Chondrocyte (in vitro differentiated cells): ENCODE results near the gene C1RL. TPM values are rescaled to one million over a fixed set of nuclear protein-coding genes. Genes with fewer than 3 reads are reported as not detected.

Experiments
- DNase-seq: peaks from one replicate; pipeline ENCODE4 v3.0.0; 2021; ENCODE audit warnings: mixed read lengths, low spot score
- H3K27ac Mint-ChIP-seq: one replicate; pipeline ENCODE4 v1.8.0; 2021; ENCODE audit warnings: mild to moderate bottlenecking, moderate library complexity, mixed read lengths; ENCODE audit not compliant: unreplicated experiment
- H3K27me3 Mint-ChIP-seq: 2 replicates; pipeline ENCODE4 v1.8.0; 2021; ENCODE audit warnings: low read depth, mixed read lengths
- H3K36me3 Mint-ChIP-seq: 2 replicates; pipeline ENCODE4 v1.8.0; 2021; ENCODE audit warnings: low read depth, mixed read lengths
- H3K4me1 Mint-ChIP-seq: 2 replicates; pipeline ENCODE4 v1.8.0; 2021; ENCODE audit warnings: low read depth, mild to moderate bottlenecking, mixed read lengths
- H3K4me3 Mint-ChIP-seq: one replicate; pipeline ENCODE4 v1.8.0; 2021; ENCODE audit warnings: mild to moderate bottlenecking, moderate library complexity, mixed read lengths; ENCODE audit not compliant: unreplicated experiment
- H3K9me3 Mint-ChIP-seq: 2 replicates; pipeline ENCODE4 v1.8.0; 2021; ENCODE audit warnings: low read depth, mixed read lengths
- total RNA-seq: library from RNA; stranded (reverse); gene quantifications from 3 replicates; pipeline ENCODE4 v1.2.1, GENCODE V29; 2021
- TF ChIP-seq, protein P1 (sequence below): fragments of 200-600 bp; sonication (generic); IDR thresholded peaks from 2 replicates; pipeline ENCODE4 v1.5.0; 2021; ENCODE audit warnings: antibody characterized with exemption, mild to moderate bottlenecking, moderate library complexity

C1RL gene
- total RNA-seq, 1 donor from 2014 or later = 21.0 TPM

GRCh38 chr12:7150356-7150755 is 41.3 kb upstream of the C1RL start:
- Mint-ChIP-seq H3K27ac (no peak overlapping the region), H3K9me3 (no peaks in the 10 kb centered on the region), H3K27me3 (no peaks in the 10 kb centered on the region), H3K36me3 (peaks cover 30% of the 10 kb centered on the region), H3K4me1 (no peaks in the 10 kb centered on the region), H3K4me3 (no peak overlapping the region)
- DNase-seq = no peak
- TF ChIP-seq, protein P1, sequence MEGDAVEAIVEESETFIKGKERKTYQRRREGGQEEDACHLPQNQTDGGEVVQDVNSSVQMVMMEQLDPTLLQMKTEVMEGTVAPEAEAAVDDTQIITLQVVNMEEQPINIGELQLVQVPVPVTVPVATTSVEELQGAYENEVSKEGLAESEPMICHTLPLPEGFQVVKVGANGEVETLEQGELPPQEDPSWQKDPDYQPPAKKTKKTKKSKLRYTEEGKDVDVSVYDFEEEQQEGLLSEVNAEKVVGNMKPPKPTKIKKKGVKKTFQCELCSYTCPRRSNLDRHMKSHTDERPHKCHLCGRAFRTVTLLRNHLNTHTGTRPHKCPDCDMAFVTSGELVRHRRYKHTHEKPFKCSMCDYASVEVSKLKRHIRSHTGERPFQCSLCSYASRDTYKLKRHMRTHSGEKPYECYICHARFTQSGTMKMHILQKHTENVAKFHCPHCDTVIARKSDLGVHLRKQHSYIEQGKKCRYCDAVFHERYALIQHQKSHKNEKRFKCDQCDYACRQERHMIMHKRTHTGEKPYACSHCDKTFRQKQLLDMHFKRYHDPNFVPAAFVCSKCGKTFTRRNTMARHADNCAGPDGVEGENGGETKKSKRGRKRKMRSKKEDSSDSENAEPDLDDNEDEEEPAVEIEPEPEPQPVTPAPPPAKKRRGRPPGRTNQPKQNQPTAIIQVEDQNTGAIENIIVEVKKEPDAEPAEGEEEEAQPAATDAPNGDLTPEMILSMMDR = no peak

DNA sequence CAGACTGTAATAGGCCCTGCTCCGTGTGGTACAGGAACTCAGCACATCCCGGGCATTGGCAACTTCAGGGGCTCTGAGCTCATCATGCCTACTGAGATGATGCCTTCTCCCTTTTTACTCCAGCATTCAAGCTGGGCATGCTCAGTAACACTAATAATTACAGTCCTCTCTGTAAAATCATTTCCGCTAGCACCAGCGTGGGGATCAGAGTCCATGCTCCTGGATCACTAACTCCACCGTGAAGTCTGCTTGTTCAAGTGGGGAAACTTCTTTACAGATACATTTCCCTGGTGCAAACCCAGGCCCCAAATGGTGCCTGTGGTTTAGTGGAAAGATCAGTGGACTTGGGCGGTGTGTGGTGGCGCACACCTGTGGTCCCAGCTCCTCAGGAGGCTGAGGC is 37.9 kb upstream of the C1RL start:
- no peak overlapping the region for H3K4me3 Mint-ChIP-seq
- no peak overlapping the region for H3K27ac Mint-ChIP-seq
- no peaks in the 10 kb centered on the region for H3K27me3 Mint-ChIP-seq
- DNase-seq = no peak
- H3K36me3 Mint-ChIP-seq = peaks cover 33% of the 10 kb centered on the region
- no peaks in the 10 kb centered on the region for H3K4me1 Mint-ChIP-seq
- peaks cover under 1% of the 10 kb centered on the region for H3K9me3 Mint-ChIP-seq
- TF ChIP-seq, protein P1 = no peak

- Mint-ChIP-seq H3K27ac (no peak overlapping the region), H3K4me3 (no peak overlapping the region), H3K4me1 (no peaks in the 10 kb centered on the region), H3K36me3 (peaks cover 40% of the 10 kb centered on the region), H3K9me3 (peaks cover 5% of the 10 kb centered on the region), H3K27me3 (no peaks in the 10 kb centered on the region)
- peak; percentile 19 for DNase-seq
- TF ChIP-seq, protein P1 = no peak
Measured at GRCh38 chr12:7146228-7146627, 37.2 kb upstream of the C1RL start.

GRCh38 chr12:7145671-7146070 is 36.7 kb upstream of the C1RL start:
- H3K4me3 Mint-ChIP-seq = no peak overlapping the region
- H3K4me1 Mint-ChIP-seq = no peaks in the 10 kb centered on the region
- peaks cover 5% of the 10 kb centered on the region for H3K9me3 Mint-ChIP-seq
- peak; percentile 21 for DNase-seq
- no peak overlapping the region for H3K27ac Mint-ChIP-seq
- TF ChIP-seq, protein P1 = no peak
- H3K27me3 Mint-ChIP-seq = no peaks in the 10 kb centered on the region
- H3K36me3 Mint-ChIP-seq = peaks cover 43% of the 10 kb centered on the region

DNA sequence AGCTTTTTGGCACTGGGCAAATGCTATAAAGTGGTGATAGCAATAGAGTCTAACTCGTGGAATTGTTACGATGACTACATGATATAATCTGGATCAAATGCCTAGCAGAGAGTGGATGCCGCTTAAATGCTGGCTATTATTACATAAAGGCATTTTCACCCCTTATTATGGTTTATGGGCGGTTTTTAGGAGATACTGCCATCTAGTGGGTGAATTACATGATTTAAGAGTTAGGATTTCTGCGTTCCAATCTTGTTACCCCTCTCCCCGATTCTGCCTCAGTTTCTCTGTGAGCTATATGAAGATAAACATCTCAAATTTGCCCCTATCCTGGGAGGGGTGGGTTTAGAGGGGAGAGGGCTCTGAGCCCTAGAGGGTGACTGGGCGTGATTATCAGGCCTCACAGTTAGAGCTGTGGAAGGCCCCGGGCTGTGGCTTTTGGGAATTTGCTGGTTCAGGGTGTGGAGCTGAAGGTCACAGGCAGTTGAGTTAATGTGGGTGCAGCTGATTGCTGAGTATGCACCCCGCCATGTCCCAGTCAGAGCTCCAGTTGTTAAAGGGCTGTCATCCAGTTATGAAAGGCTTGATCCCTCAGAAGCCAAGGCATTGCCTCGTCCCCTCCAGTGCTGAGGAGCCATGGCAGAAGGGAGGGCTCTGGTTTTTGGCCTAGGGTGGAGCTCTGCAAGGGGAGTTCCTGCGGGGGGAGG is 35.6 kb upstream of the C1RL start:
- peaks cover 5% of the 10 kb centered on the region for H3K9me3 Mint-ChIP-seq
- H3K27ac Mint-ChIP-seq = no peak overlapping the region
- H3K4me1 Mint-ChIP-seq = no peaks in the 10 kb centered on the region
- peak; percentile 20 for DNase-seq
- H3K27me3 Mint-ChIP-seq = no peaks in the 10 kb centered on the region
- TF ChIP-seq, protein P1 = peak; percentile 85
- no peak overlapping the region for H3K4me3 Mint-ChIP-seq
- peaks cover 35% of the 10 kb centered on the region for H3K36me3 Mint-ChIP-seq
